Muscle of arm (tissue), 12 donors: Measurements from ENCODE around the gene APCDD1L. TPM values are rescaled to one million over a fixed set of nuclear protein-coding genes. Genes with fewer than 3 reads are reported as not detected.
A peak's percentile ranks its signal among the peaks of the same experiment; 100 is the strongest.

Experiments
- DNase-seq: peaks from one replicate; pipeline ENCODE4 v3.0.0-alpha.2; 2013
- polyA plus RNA-seq, 12 donors: library from polyadenylated mRNA; unstranded; fragments of 120-200 nt; gene quantifications; one replicate each; pipeline ENCODE4 v1.2.1, GENCODE V29; 2013; ENCODE audit not compliant: insufficient read length in 12 of 12

APCDD1L gene
- polyA plus RNA-seq, 12 donors, result 3.7 to 10.6 (median 6.8) TPM; not detected in 2

GRCh38 chr20:58494923-58495622 is 20.1 kb downstream of the APCDD1L start:
- DNase-seq, result no peak

DNA sequence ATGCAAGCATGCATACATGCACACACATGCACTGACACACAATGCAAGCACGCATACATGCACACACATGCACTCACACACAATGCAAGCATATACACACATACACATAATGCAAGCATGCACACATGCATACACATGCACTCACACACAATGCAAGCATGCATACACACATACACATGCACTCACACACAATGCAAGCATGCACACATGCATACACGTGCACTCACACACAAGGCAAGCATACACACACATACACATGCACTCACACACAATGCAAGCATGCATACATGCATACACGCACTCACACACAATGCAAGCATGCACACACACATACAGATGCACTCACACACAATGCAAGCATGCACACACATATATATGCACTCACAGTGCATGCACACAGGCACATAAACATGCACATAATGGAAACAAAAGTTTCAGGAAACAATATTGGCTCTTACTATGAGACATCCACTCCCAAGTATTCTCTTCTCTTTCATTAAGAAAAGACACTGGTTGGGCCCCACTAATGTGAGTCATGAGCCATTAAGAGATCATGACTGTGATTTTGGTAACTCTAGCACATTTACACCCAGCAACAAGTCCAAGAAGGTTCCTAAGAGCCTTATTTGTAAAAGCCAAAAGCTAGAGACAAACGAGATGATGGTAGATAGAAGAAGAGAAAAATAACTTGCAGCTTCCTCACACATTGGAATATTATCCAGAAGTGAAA is 22.2 kb downstream of the APCDD1L start:
- no peak for DNase-seq

- no peak for DNase-seq
Observed at GRCh38 chr20:58492074-58492718, 23.0 kb downstream of the APCDD1L start.

GRCh38 chr20:58486207-58486606 is 29.0 kb downstream of the APCDD1L start:
- DNase-seq, result no peak

DNA sequence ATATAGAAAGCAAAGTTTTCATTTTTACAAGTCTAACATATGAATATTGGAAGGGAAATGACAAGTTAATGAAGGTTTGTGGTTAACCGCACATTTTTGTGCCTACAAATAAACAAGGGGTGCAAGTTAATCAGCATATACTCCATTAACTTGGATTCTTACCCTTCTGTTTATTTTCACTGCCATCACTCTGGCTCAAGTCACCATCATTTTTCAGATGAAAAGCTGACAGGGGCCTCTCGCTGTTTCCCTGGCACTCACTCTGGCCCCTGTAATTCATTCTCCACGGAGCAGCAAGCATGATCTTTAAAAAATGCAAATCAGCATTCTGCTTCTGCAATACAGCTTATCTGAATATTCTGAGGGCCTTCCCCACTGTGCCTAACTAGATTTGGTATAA is 29.8 kb downstream of the APCDD1L start:
- DNase-seq, result no peak

GRCh38 chr20:58483470-58483869 is 31.7 kb downstream of the APCDD1L start:
- no peak for DNase-seq

DNA sequence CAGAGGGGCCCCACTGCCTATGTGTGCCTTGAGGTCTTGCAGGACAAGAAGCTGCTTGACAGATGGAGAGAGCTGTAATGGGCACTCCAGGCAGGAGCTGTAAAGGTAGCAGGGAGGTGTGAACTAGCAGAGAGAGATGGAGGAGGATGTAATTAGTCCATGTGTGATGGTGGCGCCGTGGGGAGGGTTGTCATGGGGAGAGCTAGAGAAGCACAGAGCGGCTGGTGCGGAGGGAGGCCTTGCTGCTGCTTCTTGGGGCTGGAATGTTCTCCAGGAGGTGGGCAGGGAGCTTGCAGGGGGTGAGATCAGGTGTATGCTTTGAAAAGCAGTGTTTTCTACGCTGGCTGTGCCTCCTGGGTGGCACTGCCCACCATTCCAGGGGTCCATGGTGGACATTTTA is 32.1 kb downstream of the APCDD1L start:
- DNase-seq, result no peak

DNA sequence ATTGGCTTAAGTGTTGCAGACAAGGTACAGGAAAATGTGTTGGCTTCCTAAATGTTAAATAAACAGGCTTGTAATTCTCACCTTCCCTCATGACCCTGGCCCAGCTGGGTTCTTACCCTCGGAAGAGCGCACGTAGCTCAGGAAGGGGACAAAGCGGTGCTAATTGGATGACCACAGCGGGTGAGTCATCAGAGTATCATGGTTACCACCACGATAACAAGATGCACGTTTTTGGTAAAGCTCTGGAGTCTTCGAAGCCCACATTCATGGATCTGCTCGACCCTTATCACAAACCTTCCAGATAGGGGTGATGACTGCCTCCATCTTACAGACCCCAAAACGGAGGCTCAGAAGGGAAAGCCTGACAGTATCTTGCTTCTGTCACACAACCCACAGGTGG is 32.8 kb downstream of the APCDD1L start:
- no peak for DNase-seq

DNA sequence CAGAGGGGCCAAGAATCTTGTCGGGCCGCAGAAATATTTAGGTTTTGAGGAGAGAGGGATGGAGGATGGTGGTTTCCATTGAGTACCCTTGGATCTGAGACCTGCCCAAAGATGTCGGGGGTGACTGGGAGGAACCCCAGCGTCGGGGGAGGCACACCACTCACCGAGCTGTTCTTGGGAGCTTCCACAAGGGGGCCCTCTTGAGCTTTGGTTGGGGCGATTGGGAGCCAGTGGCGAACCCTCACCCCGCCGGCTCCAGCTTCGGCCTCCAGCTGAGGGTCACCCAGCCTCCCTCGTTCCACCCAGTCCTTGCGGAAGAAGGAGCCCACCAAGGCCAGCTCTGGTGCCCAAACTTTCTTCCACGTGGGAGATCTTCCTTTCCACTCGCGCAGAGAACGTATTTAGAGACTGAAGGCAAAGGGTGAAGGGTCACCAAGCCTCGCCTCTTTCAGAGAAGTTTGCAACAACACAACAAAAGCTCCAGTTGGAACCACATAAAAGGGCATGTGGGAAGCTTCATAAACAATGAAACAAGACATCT is 33.6 kb downstream of the APCDD1L start:
- peak; percentile 59 for DNase-seq

DNA sequence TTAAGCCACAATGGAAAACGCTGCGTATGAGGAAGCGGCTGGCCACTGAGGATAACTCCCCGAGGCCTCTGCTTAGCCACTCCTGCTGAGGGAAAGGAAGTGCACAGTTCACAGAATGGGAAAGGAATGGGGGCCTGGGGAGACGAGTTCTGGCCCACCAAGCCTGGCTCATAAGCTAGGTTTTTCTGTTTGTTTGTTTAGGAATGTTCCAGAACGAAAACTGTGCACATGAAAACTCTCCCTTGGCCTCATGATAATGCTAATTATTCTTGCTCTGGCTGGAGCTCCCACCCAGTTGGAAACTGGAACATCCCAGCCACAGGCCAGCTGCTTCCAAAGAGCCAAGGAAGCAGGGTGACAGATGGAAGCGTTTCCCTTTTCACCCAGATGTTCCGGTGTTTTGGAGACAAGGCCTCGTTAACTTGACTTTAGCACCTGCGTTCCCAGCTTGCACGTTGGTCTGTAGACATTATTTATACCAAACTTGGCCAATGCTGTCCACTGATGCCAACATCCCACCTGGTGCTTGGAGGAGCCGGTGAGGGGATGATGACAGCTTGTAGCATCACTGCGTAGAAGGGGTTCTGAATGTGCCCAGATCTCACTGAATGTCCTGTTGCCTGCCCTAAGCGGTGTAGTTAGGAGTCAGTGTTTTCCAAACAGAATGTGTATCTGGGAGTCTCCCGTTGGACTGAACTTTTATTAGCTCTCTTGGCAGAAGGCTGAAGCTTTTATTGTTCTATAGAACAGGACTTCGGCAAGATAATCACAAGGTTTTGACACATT is 34.5 kb downstream of the APCDD1L start:
- DNase-seq, result peak; percentile 87

DNA sequence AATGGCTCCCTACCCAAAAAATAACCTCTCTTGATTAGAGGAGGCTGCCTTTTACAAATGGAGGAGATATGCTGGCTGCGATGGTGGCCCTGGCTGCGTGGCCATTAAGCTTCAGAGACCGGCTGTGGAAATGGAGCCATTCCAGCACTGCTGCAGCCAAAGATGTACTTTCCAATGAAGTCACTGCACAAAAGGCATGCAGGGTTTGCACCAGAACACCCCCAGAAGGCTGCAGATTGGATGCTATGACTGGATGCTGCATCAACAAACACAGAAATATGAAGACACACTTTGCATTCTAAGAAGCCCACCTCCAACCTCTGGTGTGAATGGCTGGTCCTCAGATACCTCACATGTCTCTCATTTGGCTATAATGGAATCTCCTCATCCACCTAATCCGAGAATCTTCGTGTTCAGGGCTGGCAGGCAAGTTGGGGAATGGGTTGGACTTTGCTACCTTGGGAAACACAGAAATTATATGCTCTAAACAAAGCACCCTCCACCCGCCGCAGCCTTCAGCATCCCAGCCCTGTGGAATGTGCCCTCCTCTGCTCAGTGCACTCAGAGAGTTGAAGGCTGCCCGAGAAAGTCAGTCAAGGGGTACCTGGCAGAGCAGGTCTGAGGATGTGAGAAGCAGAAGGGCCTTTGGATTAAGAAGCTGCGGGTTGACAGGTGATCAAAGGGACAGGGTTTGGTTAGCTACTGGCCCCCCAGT is 35.3 kb downstream of the APCDD1L start:
- peak; percentile 66 for DNase-seq

DNA sequence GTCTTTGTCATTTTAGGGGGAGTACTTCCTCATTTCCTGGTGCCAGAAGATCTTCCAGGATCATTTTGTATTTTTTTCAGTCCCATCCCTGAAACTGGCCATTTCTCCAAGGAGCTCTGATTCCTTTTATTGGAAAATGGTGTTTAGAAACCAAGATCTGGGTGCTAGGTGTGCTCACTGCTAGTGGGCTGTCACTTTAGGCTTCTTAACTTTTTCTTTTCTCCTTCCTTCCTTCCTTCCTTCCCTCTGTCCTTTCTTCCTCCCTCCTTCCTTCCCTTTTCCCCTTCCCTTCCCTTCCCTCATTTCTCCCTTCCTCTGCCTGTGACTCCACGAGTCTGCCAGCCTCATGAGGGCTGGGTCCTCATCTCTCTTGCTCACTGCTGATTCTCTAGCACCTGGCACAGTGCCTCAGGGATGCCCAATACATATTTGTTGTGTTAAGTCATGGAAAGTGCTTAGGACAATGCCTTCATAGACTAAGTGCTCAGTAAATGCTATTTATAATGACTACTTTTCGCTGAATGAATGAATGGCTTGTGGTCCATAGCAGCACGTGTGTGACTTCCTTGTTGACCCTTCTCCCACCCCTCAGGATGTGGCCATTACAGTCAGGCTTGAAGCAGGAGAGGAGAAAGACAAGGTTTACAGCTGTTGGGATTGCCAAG is 36.9 kb downstream of the APCDD1L start:
- DNase-seq, result no peak

DNA sequence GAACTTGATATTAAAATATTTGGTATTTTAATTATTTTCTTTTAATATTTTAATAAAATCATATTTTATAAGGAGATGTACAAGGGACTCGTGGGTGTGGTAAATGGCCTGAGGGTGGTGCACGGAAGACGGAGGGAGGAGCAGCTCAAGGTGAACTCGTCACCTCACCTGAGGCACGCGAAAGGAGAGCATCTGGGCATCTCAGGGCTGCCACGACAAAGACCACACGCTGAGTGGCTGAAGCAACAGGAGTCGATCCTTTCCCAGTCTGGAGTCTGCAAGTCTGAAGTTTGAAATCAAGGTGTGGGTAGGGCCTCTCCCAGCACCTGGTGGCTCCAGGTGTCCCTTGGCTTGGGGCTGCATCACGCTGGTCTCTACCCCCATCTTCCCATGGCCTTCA is 39.7 kb downstream of the APCDD1L start:
- DNase-seq, result no peak

DNA sequence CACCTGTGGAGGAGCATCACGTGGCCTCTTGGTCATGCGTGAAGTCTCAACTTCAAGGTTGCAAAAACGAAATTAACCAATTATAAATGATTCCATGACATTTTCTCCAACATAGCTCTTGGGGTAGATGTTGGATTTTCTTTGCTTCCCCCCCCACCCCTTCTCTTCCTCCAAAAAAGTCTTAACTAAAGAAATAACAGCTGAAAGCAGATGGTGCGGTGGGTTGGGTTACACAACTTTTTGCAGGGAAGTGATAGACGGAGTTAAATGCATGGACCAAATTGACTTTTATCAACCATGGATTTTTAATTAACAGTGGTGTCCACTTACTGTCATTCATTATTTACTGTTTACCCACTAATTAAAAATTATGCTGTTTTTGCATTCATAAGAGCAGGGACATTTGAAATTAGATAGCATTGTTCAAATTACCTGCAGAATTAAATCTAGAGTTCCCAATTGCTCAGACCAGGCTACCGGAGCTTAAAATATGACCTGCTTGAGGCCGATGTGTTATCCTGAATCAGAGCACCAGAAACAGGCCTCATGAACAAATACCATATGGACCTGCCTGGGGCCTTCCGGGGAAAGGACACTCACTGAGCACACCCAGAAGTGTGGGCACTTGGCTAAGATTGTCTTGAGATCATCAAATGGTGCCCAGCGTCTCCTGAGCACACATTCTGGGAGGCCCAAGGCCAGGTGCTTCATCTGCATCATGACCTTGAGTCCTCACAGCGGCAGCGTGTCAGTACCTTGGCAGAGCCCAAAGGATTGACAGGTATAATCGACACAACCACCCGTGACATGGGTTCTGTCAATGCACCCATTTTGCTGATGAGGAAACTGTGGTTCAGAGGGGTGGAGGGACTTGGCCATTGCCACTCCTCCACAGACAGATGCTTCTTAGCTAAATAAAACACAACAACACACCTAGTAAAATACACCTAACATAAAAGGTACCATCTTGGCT is 41.5 kb downstream of the APCDD1L start:
- DNase-seq, result no peak

GRCh38 chr20:58472273-58473018 is 42.8 kb downstream of the APCDD1L start:
- no peak for DNase-seq

DNA sequence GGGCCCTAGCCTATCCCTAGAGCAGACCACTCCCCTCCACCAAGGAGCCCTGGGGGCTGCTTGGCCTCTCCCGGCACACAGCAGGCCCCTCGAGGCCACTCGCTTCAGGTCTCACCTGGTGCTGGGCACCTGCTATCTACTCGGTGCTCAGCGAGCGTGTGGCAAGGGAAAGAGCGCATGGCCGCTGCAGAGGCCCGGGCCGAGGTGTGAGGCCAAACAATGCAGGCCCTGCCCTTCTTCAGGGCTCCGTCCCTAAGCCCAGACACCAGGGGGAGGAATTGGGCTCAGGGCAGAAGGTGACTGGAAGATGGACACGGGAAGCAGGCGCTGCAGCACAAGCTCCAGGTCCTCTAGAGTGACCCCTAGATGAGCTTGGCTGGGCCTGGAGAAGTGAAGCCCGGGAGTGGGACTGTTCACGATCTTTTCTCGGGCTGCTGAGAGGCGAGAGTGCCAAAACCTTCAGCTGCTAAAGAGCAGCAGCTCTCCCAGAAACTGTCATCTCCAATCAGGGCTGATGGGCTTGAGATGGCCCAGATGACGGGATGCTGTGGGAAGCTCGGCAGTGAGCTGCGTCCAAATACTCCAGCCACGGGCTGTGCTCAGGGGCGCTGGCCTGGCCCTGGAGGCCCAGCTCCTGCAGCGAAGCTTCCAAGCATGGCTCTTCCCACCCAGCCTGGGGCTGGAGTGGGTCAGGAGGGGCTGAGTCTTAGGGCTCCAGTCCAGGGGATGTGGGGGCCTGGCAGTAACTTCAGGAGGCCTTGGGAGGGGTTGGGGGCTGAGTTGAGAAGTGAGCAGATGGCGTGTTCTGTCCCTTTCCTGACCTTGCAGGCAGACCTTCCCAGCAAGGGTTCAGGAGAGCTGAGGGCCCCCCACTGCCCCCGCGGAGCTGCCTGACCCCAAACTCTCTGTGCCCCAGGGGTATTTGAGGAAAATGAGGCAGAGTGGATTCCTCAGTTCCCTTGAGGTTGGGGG is 43.7 kb downstream of the APCDD1L start:
- DNase-seq, result peak; percentile 98
